Mucosa of rectum (tissue), 2 donors: ENCODE data around the gene DTWD1.
"Not testable (repeated sequence)": the region's sequence is repeated elsewhere in the genome, so short reads cannot be mapped to it uniquely, and the experiment has no call there.

ENCODE experiments used
- H3K27ac ChIP-seq, 2 donors: one replicate each; pipeline ENCODE4 v1.7.0; 2013; ENCODE audit warnings: inconsistent platforms in 2 of 2, low read depth in 2 of 2, low read length in 2 of 2
- H3K27me3 ChIP-seq, 2 donors: one replicate each; pipeline ENCODE4 v1.7.0; 2013; ENCODE audit warnings: low read length in 2 of 2; ENCODE audit not compliant: control insufficient read depth in 2 of 2, insufficient read depth in 2 of 2
- H3K36me3 ChIP-seq, 2 donors: one replicate each; pipeline ENCODE4 v1.7.0; 2013; ENCODE audit warnings: low read length in 2 of 2; ENCODE audit not compliant: control insufficient read depth in 2 of 2, insufficient read depth in 2 of 2
- H3K4me1 ChIP-seq, 2 donors: one replicate each; pipeline ENCODE4 v1.7.0; 2013; ENCODE audit warnings: low read length in 2 of 2, mild to moderate bottlenecking in 1 of 2; ENCODE audit not compliant: control insufficient read depth in 2 of 2, insufficient read depth in 2 of 2
- H3K4me3 ChIP-seq, 2 donors: one replicate each; pipeline ENCODE4 v1.7.0; 2013; ENCODE audit warnings: low read length in 2 of 2
- H3K9ac ChIP-seq, 2 donors: one replicate each; pipeline ENCODE4 v1.7.0; 2013; ENCODE audit warnings: low read length in 2 of 2, low read depth in 1 of 2, mild to moderate bottlenecking in 1 of 2
- H3K9me3 ChIP-seq, 2 donors: one replicate each; pipeline ENCODE4 v1.7.0; 2013; ENCODE audit warnings: low read length in 2 of 2; ENCODE audit not compliant: control insufficient read depth in 2 of 2
- donor health status: healthy.
- donor health status: Normal muscosa, but diverticular disease.

The DTWD1 gene

DNA sequence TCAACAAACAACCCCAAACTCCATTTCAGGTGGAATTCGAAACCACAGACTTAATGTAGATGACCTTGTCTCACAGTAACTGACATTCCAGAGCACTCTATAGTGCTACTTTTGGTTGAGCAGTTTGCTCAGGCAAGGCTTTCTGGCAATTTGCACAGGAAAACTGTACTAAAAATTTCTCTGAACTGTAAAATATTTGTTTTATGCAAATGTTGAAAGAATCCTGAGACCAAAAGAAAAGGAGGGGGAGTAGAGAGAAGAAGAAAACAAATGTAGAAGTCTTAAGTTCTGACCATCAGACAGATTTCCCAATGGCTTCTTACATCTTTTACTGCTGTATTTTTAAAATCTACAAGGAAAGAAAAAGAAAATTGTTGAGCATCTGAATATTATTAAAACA lies 53.5 kb downstream of the DTWD1 start:
- Histone ChIP-seq H3K27me3 (no peaks in the 10 kb centered on the region), H3K36me3 (no peaks in the 10 kb centered on the region), H3K4me3 (no peak overlapping the region), H3K9ac (no peak overlapping the region), H3K27ac (no peak overlapping the region), H3K4me1 (no peaks in the 10 kb centered on the region), H3K9me3 (no peaks in the 10 kb centered on the region)

DNA sequence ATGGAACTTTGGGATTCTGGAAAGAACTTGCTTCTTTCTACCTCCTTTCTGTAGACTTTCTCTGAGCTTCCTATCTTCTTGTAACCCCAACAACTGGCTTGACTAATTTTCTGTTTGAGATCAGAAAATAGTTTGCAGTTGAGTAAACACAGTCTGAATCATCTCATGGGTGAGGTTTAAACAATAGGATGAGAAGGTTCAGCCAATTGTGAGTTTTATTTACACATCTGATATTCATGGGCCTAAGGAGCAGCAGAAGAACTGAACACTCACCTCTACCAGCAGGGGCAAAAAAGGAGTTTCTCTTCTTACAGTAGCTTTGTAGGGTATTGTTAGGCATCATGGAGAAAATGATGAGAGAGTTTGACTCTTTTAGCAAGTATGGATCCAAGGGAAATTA lies 54.2 kb downstream of the DTWD1 start:
- Histone ChIP-seq H3K9me3 (no peaks in the 10 kb centered on the region), H3K36me3 (no peaks in the 10 kb centered on the region), H3K4me3 (no peak overlapping the region), H3K4me1 (no peaks in the 10 kb centered on the region), H3K27me3 (no peaks in the 10 kb centered on the region), H3K27ac (no peak overlapping the region), H3K9ac (no peak overlapping the region)

DNA sequence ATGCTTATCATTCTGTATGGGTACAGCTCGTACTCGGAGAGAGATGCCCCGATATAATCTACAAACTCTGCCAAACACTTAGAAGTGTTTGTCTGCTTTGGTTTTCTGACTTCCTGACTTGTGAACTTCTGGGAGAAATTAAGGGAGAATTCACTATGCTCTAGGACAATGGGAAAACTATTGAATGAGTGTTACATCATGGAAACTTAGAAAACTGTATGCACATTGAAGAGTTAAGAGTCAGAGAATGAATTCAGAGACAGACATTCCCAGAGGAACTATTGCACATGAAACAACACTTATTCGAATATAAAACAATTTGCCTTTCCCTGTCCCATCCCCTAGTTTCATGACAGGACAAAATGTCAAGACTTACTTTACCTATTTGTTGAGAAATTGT lies 57.8 kb downstream of the DTWD1 start:
- Histone ChIP-seq H3K4me1 (no peaks in the 10 kb centered on the region), H3K9ac (no peak overlapping the region), H3K9me3 (no peaks in the 10 kb centered on the region), H3K4me3 (no peak overlapping the region), H3K27me3 (no peaks in the 10 kb centered on the region), H3K36me3 (no peaks in the 10 kb centered on the region), H3K27ac (no peak overlapping the region)

DNA sequence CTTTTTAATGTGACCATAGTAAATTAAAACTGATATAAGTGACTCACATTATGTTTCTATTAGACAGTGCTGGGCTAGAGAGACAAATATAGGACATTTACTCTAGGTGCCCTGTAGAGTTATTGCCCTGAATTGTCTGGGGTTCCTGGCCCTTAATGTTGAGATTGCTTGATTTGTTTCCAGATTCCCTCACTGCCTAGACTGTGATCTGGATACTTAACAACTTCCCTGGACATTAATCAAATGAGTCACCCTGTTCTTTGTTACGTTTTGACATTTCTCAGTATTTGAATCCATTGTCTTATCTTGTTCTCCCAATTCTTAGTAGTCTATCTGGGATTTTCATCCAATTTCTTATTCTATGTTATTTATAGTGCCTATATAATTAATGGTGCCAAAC lies 65.8 kb downstream of the DTWD1 start:
- H3K9me3 ChIP-seq: no peaks in the 10 kb centered on the region

DNA sequence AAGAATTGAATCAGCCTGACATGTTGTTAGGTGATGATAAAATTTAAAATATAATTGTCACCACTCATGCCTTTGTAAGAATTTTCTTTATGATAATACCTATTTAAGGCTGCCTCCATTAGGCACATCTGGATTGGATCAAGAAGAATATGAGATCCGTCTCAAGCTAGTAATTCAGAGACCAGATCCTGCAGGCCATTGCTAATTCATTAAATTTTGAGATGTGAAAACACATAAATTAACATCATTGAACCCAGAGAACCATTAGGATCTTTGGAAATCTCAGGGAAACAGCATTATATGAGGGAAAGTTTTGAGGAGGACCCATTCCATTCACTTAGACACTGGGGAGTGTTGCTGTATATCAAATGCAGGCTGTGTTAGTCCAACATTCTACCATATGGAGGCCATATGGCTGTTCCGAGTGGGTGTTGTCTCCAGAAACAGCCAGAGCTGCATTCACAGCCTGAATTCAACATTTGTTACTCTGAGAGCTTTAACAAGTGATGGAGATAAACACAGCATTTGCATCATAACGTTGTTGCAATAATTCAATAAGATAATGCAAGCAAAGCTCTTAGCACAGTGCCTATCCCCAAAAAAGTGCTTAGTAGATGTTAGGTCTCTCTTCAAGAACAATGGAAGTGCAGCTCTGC lies 67.4 kb downstream of the DTWD1 start:
- no peaks in the 10 kb centered on the region for H3K9me3 ChIP-seq
- H3K9ac ChIP-seq: no peak overlapping the region

More for the DNA sequence above, 65.8 kb downstream of the DTWD1 start:
- Histone ChIP-seq H3K9ac (no peak overlapping the region), H3K27me3 (no peaks in the 10 kb centered on the region), H3K27ac (no peak overlapping the region), H3K4me1 (no peaks in the 10 kb centered on the region), H3K36me3 (no peaks in the 10 kb centered on the region), H3K4me3 (no peak overlapping the region)

DNA sequence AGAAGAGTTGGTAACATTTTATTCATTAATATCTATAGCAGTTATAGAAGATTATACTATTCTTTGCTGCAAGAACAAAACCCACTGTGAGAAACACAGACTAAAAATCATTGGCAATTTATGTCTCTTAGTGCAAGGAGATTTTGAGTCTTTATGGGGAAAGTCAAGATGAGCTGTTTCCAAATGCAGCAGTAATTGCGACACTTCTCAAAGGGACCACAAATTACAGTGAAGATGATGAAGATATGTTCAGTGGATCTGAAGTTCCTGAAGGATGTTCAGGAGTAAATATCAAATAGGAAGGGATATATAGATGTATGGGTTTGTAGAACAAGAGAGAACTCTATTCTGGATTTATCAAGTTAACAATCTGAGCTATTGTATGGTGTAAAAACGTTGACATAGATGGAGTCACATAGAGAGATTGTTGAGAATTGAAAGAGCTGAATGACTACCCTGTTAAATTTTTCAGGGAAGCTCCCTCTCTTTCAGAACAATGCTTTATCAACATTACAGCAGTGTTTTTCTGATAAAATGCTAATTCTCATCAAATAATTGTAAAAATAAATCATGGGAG lies 71.8 kb downstream of the DTWD1 start:
- Histone ChIP-seq H3K9ac (no peak overlapping the region), H3K4me1 (no peaks in the 10 kb centered on the region), H3K9me3 (no peaks in the 10 kb centered on the region), H3K27ac (no peak overlapping the region), H3K27me3 (no peaks in the 10 kb centered on the region), H3K36me3 (no peaks in the 10 kb centered on the region), H3K4me3 (no peak overlapping the region)

More for the DNA sequence above, 67.4 kb downstream of the DTWD1 start:
- H3K36me3 ChIP-seq: no peaks in the 10 kb centered on the region
- H3K4me1 ChIP-seq: no peaks in the 10 kb centered on the region
- H3K4me3 ChIP-seq: no peak overlapping the region
- H3K27ac ChIP-seq: no peak overlapping the region
- no peaks in the 10 kb centered on the region for H3K27me3 ChIP-seq

DNA sequence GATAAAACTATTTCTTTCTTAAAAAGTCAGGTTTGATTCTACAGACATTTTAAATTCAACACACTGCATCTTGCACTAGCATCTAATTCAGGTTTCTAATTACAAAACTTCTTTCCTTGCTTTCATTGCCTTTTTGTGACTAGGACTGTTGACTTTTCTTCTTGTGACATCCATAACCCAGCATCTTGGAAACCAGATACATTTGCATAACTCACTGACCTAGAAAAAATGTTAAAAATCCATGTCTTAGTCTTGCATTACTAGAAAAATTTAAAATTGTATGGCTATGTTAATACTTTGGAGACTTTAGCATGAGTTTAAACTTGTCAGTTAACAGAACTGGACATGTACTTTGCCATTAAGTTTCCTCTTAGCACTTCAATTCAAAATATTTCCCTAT lies 72.7 kb downstream of the DTWD1 start:
- Histone ChIP-seq H3K27ac (no peak overlapping the region), H3K27me3 (no peaks in the 10 kb centered on the region), H3K36me3 (no peaks in the 10 kb centered on the region), H3K9ac (no peak overlapping the region), H3K4me3 (no peak overlapping the region), H3K9me3 (no peaks in the 10 kb centered on the region), H3K4me1 (no peaks in the 10 kb centered on the region)

DNA sequence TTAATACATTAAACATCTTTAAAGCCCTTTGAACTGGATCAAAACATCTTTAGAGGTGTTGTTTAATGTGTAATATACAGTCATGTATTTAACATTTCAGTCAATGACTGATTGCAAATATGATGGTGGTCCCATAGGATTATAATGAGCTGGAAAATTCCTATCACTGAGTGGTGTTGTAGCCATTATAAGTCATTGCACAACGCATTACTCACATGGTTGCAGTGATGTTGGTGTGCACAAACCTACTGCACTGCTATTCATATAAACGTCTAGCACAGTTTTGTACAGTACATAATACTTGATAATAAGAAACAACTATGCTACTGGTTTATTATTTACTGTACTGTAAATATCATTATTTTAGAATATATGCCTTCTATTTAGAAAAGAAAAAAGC lies 75.6 kb downstream of the DTWD1 start:
- no peaks in the 10 kb centered on the region for H3K4me1 ChIP-seq
- no peak overlapping the region for H3K9ac ChIP-seq
- H3K36me3 ChIP-seq: no peaks in the 10 kb centered on the region
- no peaks in the 10 kb centered on the region for H3K27me3 ChIP-seq
- no peak overlapping the region for H3K27ac ChIP-seq
- no peaks in the 10 kb centered on the region for H3K9me3 ChIP-seq
- no peak overlapping the region for H3K4me3 ChIP-seq

DNA sequence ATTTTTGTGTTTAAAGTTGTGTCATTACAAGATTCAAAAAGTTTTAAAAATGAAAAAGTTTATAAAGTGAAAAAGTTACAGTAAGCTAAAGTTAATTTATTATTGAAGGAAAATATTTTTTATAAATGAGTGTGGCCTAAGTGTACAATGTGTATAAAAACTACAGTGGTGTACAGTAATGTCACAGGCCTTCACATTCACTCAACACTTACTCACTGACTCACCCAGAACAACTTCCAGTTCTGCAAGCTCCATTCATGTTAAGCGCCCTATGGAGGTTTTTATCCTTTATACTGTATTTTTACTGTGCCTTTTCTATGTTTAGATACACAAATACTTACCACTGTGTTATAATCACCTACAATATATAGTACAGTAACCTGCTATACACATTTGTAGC lies 76.3 kb downstream of the DTWD1 start:
- Histone ChIP-seq H3K27ac (no peak overlapping the region), H3K9me3 (no peaks in the 10 kb centered on the region), H3K4me3 (no peak overlapping the region), H3K27me3 (no peaks in the 10 kb centered on the region), H3K4me1 (no peaks in the 10 kb centered on the region), H3K36me3 (no peaks in the 10 kb centered on the region), H3K9ac (no peak overlapping the region)

DNA sequence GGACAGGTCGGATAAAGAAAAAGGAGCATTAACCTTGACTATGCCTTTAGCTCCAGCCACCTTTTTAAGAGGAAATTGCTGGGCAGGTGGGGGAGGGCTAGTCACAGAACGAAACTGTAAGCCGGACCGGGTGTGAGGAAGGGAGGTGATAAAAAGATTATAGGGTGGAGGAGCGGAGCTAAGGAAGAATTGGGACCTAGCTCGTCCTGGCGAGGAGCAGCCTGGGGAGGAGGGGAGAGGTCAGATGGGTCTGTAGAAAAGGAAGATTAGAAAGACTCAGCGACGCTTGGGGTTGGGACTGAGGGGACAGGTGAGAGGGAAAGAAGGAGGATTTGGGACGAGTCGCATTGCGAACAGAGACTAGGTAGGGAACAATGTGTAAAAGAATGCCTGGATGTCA lies 82.1 kb downstream of the DTWD1 start:
- H3K4me1 ChIP-seq, H3K9ac ChIP-seq, H3K27me3 ChIP-seq, H3K36me3 ChIP-seq, H3K4me3 ChIP-seq, H3K9me3 ChIP-seq, H3K27ac ChIP-seq: not testable (repeated sequence)
